Stomach (tissue), 9 donors: Measurements from ENCODE around the gene EID2. TPM values are rescaled to one million over a fixed set of nuclear protein-coding genes. Genes with fewer than 3 reads are reported as not detected.

Experiments used
- DNase-seq, 2 donors: peaks; one replicate each; pipeline versions ENCODE4 v3.0.0 to v3.0.0-alpha.2; 2013 to 2019
- H3K27ac ChIP-seq, 5 donors: fragments of 200-600 bp in 4 of 5; sonication (generic) in 4 of 5; one replicate each; pipeline ENCODE4 v1.5.1; 2013 to 2019; ENCODE audit warnings: mild to moderate bottlenecking in 1 of 5, moderate library complexity in 1 of 5
- H3K27me3 ChIP-seq, 3 donors: fragments of 200-600 bp; sonication (generic); one replicate each; pipeline ENCODE4 v1.5.1; 2017 to 2019; ENCODE audit warnings: mixed run types in 1 of 3
- H3K36me3 ChIP-seq, 4 donors: fragments of 200-600 bp; sonication (generic); 1 replicate in 3 of 4; 2 replicates in 1 of 4; pipeline ENCODE4 v1.5.1; 2016 to 2019
- H3K4me1 ChIP-seq, 4 donors: fragments of 200-600 bp; sonication (generic); one replicate each; pipeline ENCODE4 v1.5.1; 2016 to 2019
- H3K4me3 ChIP-seq, 4 donors: fragments of 200-600 bp; sonication (generic) in 3 of 4; one replicate each; pipeline ENCODE4 v1.5.1; 2016 to 2019; ENCODE audit warnings: mild to moderate bottlenecking in 1 of 4
- H3K9me3 ChIP-seq, 4 donors: fragments of 200-600 bp; sonication (generic); one replicate each; pipeline ENCODE4 v1.5.1; 2016 to 2019
- EP300 ChIP-seq: sonication (generic); formaldehyde crosslinking; IDR thresholded peaks from one replicate; pipeline ENCODE4 v1.6.1; 2017; ENCODE audit warnings: antibody characterized with exemption
- POLR2A ChIP-seq, 4 donors: fragments of 450-650 bp; IDR thresholded peaks; one replicate each; pipeline ENCODE4 v1.6.1; 2016; ENCODE audit warnings: antibody characterized with exemption in 4 of 4, control low read depth in 2 of 4, mild to moderate bottlenecking in 1 of 4, moderate library complexity in 1 of 4
- POLR2AphosphoS5 ChIP-seq, 3 donors: sonication (generic); formaldehyde crosslinking; IDR thresholded peaks; one replicate each; pipeline ENCODE4 v1.6.1; 2016; ENCODE audit warnings: antibody characterized with exemption in 3 of 3
- WGBS, 5 donors: extraction: QIAGEN DNeasy Blood & Tissue Kit in 3 of 5; methylation state at CpG; one replicate each; pipeline versions ENCODE4 v1.1.5 to v1.1.7; 2013 to 2018; 5-methylcytosine and 5-hydroxymethylcytosine counted together
- intact Hi-C: fragments of 100-400 bp; cut with DNase I; formaldehyde crosslinking; loops from one replicate; pipeline ENCODE4 v1.15.1; 2023; ENCODE audit warnings: low total_unique reads
- polyA plus RNA-seq, 3 donors: library from polyadenylated mRNA; stranded (reverse); fragments of 200-250 nt; gene quantifications; one replicate each; pipeline ENCODE4 v1.2.3, GENCODE V29; 2013
- total RNA-seq, 5 donors: library from RNA; depleted of rRNA; stranded (reverse); fragments of >200 nt; gene quantifications; one replicate each; pipeline versions ENCODE4 v1.1.0 to v1.2.3, GENCODE V29; 2014 to 2016
- TF ChIP-seq, protein P1 (sequence below), 7 experiments: fragments of 450-650 bp in 4 of 7; fragments of 200-600 bp in 3 of 7; sonication (generic) in 3 of 7; IDR thresholded peaks; one replicate each; pipeline ENCODE4 v1.5.1; 2016 to 2019; ENCODE audit warnings: antibody characterized with exemption in 7 of 7, control low read depth in 2 of 7, mild to moderate bottlenecking in 1 of 7
- donor health status: healthy with polysubstance abuse.
- donor health status: Bipolar disorder and iron deficiency.
- donor health status: healthy.

EID2 gene
- total and polyA plus RNA-seq, 8 donors, result 4.3 to 56.5 (median 8.7) TPM; not detected in 1

DNA sequence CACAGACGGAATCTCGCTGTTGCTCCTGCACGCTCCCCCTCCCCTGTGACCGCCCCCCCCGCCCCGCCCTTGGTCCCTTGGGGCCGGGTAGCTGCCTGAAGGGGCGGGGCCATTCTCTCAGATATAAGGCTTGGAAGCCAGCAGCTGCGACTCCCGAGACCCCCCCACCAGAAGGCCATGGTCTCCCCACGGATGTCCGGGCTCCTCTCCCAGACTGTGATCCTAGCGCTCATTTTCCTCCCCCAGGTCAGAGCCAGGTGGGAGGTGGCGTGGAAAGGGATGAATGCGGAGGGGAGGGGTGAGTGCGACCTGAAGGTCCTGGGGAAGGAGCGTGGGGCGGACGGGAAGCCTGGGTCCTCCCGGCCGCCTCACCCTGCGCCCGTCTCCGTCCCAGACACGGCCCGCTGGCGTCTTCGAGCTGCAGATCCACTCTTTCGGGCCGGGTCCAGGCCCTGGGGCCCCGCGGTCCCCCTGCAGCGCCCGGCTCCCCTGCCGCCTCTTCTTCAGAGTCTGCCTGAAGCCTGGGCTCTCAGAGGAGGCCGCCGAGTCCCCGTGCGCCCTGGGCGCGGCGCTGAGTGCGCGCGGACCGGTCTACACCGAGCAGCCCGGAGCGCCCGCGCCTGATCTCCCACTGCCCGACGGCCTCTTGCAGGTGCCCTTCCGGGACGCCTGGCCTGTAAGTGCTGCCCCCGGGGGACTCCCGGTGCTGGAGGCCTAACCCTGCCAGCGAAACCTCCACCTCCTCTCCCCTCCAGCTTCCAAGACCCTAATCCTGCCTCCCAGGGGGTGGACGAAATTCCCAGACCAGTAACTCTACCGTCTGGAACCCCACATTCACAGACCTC lies 40.9 kb downstream of the EID2 start, which contains the start of gene DLL3:
TSS of gene DLL3 (plus strand) at position 150 of the 845 bp plus-strand sequence. CDS start at position 178, 28 bp downstream.
- Histone ChIP-seq H3K4me1 (peaks cover 21 to 28% (median 27%) of the 10 kb centered on the region in 4 donors), H3K4me3 (peak within 1 kb of the TSS in 2 of 4 donors; percentile 4 to 32), H3K36me3 (no peaks in the 10 kb centered on the region), H3K9me3 (peaks cover 0 to 5% (median 0%) of the 10 kb centered on the region in 4 donors), H3K27ac (no peak within 1 kb of the TSS), H3K27me3 (peaks cover 5 to 87% (median 65%) of the 10 kb centered on the region in 3 donors)
- DNase-seq, result peak in 1 of 2 donors; percentile 42
- TF ChIP-seq POLR2AphosphoS5 (IDR thresholded peaks at IDR 0.05), result no peak
- intact Hi-C loops, result no loop called here
- 1 to 8% (median 2%) methylated on average over 28 to 60 of the region's 60 CpGs for WGBS, 5 donors

DNA sequence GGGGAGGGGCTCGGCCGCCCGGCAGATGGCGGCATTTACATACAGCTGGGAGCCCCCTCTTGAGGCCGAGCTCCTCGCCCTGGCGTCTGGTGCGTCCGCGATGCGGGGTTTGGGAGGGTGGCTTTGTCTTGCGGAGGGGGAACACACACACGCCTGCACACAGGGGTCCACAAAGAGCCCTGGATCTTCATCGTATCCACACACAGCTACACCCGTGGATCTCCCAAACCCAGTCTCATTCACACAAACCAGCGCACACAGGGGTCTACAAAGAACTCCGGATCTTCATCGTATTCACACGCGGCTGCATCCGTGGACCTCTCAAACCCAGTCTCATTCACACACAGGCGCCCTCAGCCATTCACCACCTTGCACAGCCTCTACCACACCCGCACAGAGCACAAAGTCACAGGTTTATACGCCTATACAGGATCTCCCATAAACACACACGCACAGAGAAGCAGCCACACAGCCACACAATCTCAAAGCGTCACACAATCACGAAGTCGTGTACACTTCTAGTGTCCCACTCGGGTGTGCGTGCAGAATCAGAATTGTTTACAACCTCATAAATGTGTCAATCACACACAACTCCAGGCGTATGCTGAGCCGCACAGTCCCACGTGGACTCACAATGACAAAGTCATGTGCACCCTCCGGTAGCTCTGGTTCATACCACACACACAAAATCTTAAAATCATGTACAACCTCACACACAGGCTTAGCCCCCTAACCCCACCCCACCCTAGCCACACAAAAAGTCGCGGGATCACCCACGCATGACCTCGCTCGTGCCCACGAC lies 41.8 kb downstream of the EID2 start:
- peak in 1 of 2 donors; percentile 82 for DNase-seq
- Histone ChIP-seq H3K27ac (no peak overlapping the region), H3K27me3 (peaks cover 5 to 79% (median 56%) of the 10 kb centered on the region in 3 donors), H3K36me3 (no peaks in the 10 kb centered on the region), H3K4me3 (peak overlapping the region in 2 of 4 donors; percentile 4 to 32), H3K9me3 (peaks cover 0 to 5% (median 0%) of the 10 kb centered on the region in 4 donors), H3K4me1 (peaks cover 21 to 28% (median 26%) of the 10 kb centered on the region in 4 donors)
- 1% methylated on average over 33 to 40 of the region's 40 CpGs for WGBS, 5 donors
- intact Hi-C loops, result no loop called here
- no peak for TF ChIP-seq POLR2AphosphoS5 (IDR thresholded peaks at IDR 0.05)
- TF ChIP-seq, protein P1, sequence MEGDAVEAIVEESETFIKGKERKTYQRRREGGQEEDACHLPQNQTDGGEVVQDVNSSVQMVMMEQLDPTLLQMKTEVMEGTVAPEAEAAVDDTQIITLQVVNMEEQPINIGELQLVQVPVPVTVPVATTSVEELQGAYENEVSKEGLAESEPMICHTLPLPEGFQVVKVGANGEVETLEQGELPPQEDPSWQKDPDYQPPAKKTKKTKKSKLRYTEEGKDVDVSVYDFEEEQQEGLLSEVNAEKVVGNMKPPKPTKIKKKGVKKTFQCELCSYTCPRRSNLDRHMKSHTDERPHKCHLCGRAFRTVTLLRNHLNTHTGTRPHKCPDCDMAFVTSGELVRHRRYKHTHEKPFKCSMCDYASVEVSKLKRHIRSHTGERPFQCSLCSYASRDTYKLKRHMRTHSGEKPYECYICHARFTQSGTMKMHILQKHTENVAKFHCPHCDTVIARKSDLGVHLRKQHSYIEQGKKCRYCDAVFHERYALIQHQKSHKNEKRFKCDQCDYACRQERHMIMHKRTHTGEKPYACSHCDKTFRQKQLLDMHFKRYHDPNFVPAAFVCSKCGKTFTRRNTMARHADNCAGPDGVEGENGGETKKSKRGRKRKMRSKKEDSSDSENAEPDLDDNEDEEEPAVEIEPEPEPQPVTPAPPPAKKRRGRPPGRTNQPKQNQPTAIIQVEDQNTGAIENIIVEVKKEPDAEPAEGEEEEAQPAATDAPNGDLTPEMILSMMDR (IDR thresholded peaks at IDR 0.05), result peak in 1 of 7 experiments; percentile 3
- TF ChIP-seq EP300, result no peak

DNA sequence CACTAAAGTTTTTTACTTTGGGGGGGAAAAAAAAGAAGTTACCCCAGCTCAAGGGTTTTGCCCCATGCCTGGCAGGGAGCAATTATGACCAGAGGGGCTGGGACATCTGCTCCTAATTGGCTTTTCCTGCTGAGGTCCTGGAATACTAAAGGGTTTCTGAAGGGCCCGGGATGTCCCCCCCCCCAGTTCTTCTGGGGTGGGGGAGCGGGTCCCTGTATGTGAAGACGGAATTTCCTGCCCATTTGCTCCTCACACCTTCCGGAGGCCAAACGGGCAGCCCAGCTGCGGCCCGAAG lies 42.3 kb downstream of the EID2 start:
- Histone ChIP-seq H3K36me3 (no peaks in the 10 kb centered on the region), H3K4me1 (peaks cover 17 to 24% (median 21%) of the 10 kb centered on the region in 4 donors), H3K4me3 (peak overlapping the region in 1 of 4 donors; percentile 32), H3K9me3 (peaks cover 0 to 2% (median 0%) of the 10 kb centered on the region in 4 donors), H3K27me3 (peaks cover 5 to 73% (median 52%) of the 10 kb centered on the region in 3 donors), H3K27ac (no peak overlapping the region)
- TF ChIP-seq, protein P1 (IDR thresholded peaks at IDR 0.05), result peak in 1 of 7 experiments; percentile 27
- no peak for TF ChIP-seq EP300
- no peak for DNase-seq
- WGBS, 5 donors, result 0 to 5% (median 0%) methylated on average over 3 to 7 of the region's 7 CpGs
- intact Hi-C loops, result no loop called here

DNA sequence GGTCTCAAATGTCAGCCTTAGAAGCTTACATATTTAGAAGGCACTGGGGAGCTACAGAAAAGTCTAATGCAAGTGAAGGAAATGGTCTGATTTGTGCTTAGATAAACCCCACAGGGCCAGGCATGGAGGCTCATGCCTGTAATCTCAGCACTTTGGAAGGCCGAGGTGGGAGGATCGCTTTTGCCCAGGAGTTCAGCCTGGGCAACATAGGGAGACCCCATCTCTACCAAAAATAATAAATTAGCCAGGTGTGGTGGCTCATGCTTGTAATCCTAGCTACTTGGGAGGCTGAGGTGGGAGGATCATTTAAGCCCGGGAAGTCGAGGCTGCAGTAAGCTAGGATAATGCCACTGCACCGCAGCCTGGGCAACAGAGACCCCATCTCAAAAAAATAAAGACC lies 43.9 kb downstream of the EID2 start:
- intact Hi-C loops, result no loop called here
- peaks cover 5 to 58% (median 45%) of the 10 kb centered on the region in 3 donors for H3K27me3 ChIP-seq
- 74 to 89% (median 84%) methylated on average over 5 of the region's 5 CpGs for WGBS, 5 donors

More for the DNA sequence above, 43.9 kb downstream of the EID2 start:
- Histone ChIP-seq H3K36me3 (peaks cover 4 to 14% (median 13%) of the 10 kb centered on the region in 4 donors), H3K4me1 (peaks cover 17 to 20% (median 20%) of the 10 kb centered on the region in 4 donors), H3K27ac (no peak overlapping the region), H3K9me3 (no peaks in the 10 kb centered on the region), H3K4me3 (no peak overlapping the region)
- TF ChIP-seq POLR2A (IDR thresholded peaks at IDR 0.05) (no peak), POLR2AphosphoS5 (IDR thresholded peaks at IDR 0.05) (no peak), EP300 (no peak)
- TF ChIP-seq, protein P1 (IDR thresholded peaks at IDR 0.05), result no peak
- no peak for DNase-seq
